ENCODE measurements around the gene CEP112. TPM values are rescaled to one million over a fixed set of nuclear protein-coding genes. Genes with fewer than 3 reads are reported as not detected.

The CEP112 gene
- total and polyA plus RNA-seq, 2 of the 4 experiments (the other 2 are of a cell fraction), result 2.5 to 5.6 TPM

GRCh38 chr17:65655706-65656105 is 536.2 kb downstream of the CEP112 start:
- Histone ChIP-seq H2BK120ac (ENCODE audit: low read depth, low read length) (no peak overlapping the region), H2AK9ac (replicated peaks; ENCODE audit: low read depth, low read length, poor library complexity) (no peak overlapping the region), H3K79me1 (ENCODE audit: low read depth in 1 of 2, low read length in 2 of 2) (no peaks in the 10 kb centered on the region), H3K18ac (ENCODE audit: low read depth, low read length) (no peak overlapping the region), H2BK20ac (ENCODE audit: low read depth, low read length) (no peak overlapping the region), H3K27me3 (ENCODE audit: control insufficient read depth, insufficient read depth, low read length) (no peaks in the 10 kb centered on the region), H3K9ac (ENCODE audit: low read depth, low read length) (no peak overlapping the region), H3K23ac (ENCODE audit: low read depth, low read length) (no peak overlapping the region), H4K91ac (ENCODE audit: insufficient read depth, low read depth, low read length) (no peak overlapping the region), H3K27ac (ENCODE audit: insufficient read depth, low read length) (no peak overlapping the region), H3K4me3 (ENCODE audit: insufficient read depth, low read depth, low read length) (no peak overlapping the region), H2AK5ac (ENCODE audit: low read depth, low read length) (no peak overlapping the region), H4K5ac (ENCODE audit: low read depth, low read length) (no peak overlapping the region), H3K56ac (ENCODE audit: extremely low read depth, insufficient read depth, low read length) (no peak overlapping the region), H3K4me1 (ENCODE audit: control insufficient read depth, insufficient read depth, low read length) (0 out of 2 replicates have a peak, but pooled peaks cover 2% of the 10 kb centered on the region), H2AFZ (replicated peaks; ENCODE audit: low read length, poor library complexity) (no peak overlapping the region), H3K36me3 (ENCODE audit: control insufficient read depth, insufficient read depth, low read length) (no peaks in the 10 kb centered on the region), H2BK15ac (ENCODE audit: low read depth, low read length) (no peak overlapping the region), H3K9me3 (ENCODE audit: control insufficient read depth, insufficient read depth, low read length) (no peaks in the 10 kb centered on the region), H4K20me1 (ENCODE audit: insufficient read depth, low read length) (no peaks in the 10 kb centered on the region), H3K4ac (ENCODE audit: low read depth, low read length) (no peak overlapping the region), H2BK5ac (ENCODE audit: low read depth, low read length, poor library complexity, severe bottlenecking) (no peak overlapping the region), H3K14ac (replicated peaks; ENCODE audit: low read depth, low read length) (no peak overlapping the region), H3K9me1 (ENCODE audit: insufficient read depth, low read length) (no peaks in the 10 kb centered on the region), H4K8ac (ENCODE audit: low read depth in 2 of 2, low read length in 2 of 2) (no peak overlapping the region), H3K4me2 (ENCODE audit: low read depth, low read length) (no peak overlapping the region)
- intact Hi-C loops (cut with micrococcal nuclease) (no loop called here), dilution Hi-C loops (cut with HindIII; ENCODE audit: low sequenced_read_pairs, unreplicated experiment) (no loop called here), in situ Hi-C loops (cut with MboI; ENCODE audit: low sequenced_read_pairs) (no loop called here)
- TF ChIP-seq MAZ (IDR thresholded peaks at IDR 0.05; ENCODE audit: borderline replicate concordance, low read depth, low read length) (no peak), USF2 (IDR thresholded peaks at IDR 0.05; ENCODE audit: low read depth, low read length) (no peak)
- POLR2A ChIA-PET (ENCODE audit: unreplicated experiment), result no interaction called here
- CTCF ChIA-PET, result interaction anchor here (0.7 kb wide), 1 partner anchor 1637 kb away, joined by 5 read pairs; no protein-coding TSS in a partner anchor
- 100% methylated on average over 1 of the region's 3 CpGs; no CpG with 5 or more reads in 1 of the 2 experiments for WGBS, 2 experiments (ENCODE audit: extremely low coverage in 2 of 2, insufficient read length in 1 of 2)
- ATAC-seq (ENCODE audit: low read depth) (no peak), DNase-seq (no peak)
- no TSS peak for BruUV-seq (replicated peaks)

All from IMR-90 (cell line).